HCT116 (cell line): ENCODE results near the gene OXTR.

Experiments
- CTCF ChIP-seq, 3 experiments: fragments of 200-600 bp in 1 of 3; sonication (generic) in 1 of 3; IDR thresholded peaks in 2 of 3; conservative IDR thresholded peaks in 1 of 3; 2 replicates each; pipeline ENCODE4 v1.5.1; 2012 to 2017; ENCODE audit warnings: low read depth in 2 of 3, low read length in 2 of 3, antibody characterized with exemption in 1 of 3, borderline replicate concordance in 1 of 3, control low read depth in 1 of 3, mild to moderate bottlenecking in 1 of 3, mixed read lengths in 1 of 3, mixed run types in 1 of 3, moderate library complexity in 1 of 3; ENCODE audit not compliant: insufficient read depth in 1 of 3
- POLR2AphosphoS5 ChIP-seq: IDR thresholded peaks from 2 replicates; pipeline ENCODE4 v1.6.1; 2011; ENCODE audit warnings: mild to moderate bottlenecking, low read depth, low read length, moderate library complexity
- REST ChIP-seq: IDR thresholded peaks from 2 replicates; pipeline ENCODE4 v1.6.1; 2012; ENCODE audit warnings: low read depth

- TF ChIP-seq CTCF (IDR thresholded peaks at IDR 0.05 in 2 of 3, conservative IDR thresholded peaks at IDR 0.05 in 1 of 3; ENCODE audit: borderline replicate concordance in 1 of 3, insufficient read depth in 1 of 3, low read depth in 2 of 3, low read length in 2 of 3) (no peak), POLR2AphosphoS5 (no peak), REST (no peak)
Observed at GRCh38 chr3:8794247-8794646, 24.8 kb upstream of the OXTR start.
